GM10847 (cell line): ENCODE measurements around the gene LRRC66.

ENCODE experiments used
- POLR2A ChIP-seq: IDR thresholded peaks from 2 replicates; pipeline ENCODE4 v1.6.1; 2011; ENCODE audit not compliant: insufficient read length; ENCODE audit errors: extremely low read depth

Gene LRRC66

GRCh38 chr4:51963841-51964517 is 56.2 kb downstream of the LRRC66 start:
- no peak for TF ChIP-seq POLR2A

- TF ChIP-seq POLR2A: no peak
These were observed 59.7 kb downstream of the LRRC66 start for GRCh38 chr4:51960486-51960885.

DNA sequence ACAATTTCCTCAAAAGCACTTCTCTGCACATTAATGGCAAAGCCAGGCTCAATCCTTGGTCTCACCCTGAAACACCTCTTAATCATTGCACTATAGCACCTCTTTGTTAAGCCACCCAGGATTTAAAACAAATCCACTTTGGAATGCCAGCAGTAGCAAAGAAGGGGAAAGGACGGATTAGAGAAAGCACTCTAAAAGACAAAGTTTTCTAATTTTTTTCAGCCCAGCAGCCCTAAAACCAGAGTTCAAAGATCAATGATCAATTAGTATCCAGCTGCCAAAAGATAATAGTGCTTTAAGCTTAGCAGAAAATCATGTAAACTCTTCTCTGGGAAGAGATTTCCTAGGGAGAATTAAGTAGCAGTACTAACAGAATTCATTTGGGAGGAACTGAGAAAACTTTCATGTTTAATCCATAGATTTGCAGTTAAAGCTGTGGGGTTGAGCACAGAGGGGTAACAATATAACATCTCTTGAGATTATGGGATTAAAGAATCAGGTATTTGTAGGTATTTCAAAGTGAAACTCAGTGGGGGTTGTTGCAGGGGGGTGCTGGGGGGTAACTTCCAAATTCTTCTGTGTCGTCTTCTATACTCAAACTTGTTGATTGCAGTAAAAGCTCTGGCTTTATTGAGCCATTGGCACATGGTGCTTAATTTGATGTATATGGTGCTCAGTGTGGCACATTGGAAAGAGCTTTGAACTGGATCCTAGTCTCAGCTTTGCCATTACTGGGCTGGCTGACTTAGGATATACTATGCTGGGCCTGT is 61.8 kb downstream of the LRRC66 start:
- no peak for TF ChIP-seq POLR2A
